Adrenal gland (tissue), 12 donors: ENCODE results near the gene NCKAP5L. TPM values are rescaled to one million over a fixed set of nuclear protein-coding genes. Genes with fewer than 3 reads are reported as not detected.

Experiments used
- DNase-seq, 7 donors: peaks; one replicate each; pipeline ENCODE4 v3.0.0-alpha.2; 2019 to 2020
- H3K27ac ChIP-seq, 5 donors: fragments of 200-600 bp; sonication (generic) in 4 of 5; 1 replicate in 3 of 5; 2 replicates in 2 of 5; pipeline versions ENCODE4 v1.5.1 to v1.8.0; 2016 to 2020; ENCODE audit warnings: mild to moderate bottlenecking in 1 of 5
- H3K27me3 ChIP-seq: fragments of 200-600 bp; 2 replicates; pipeline ENCODE4 v1.8.0; 2021
- H3K36me3 ChIP-seq, 2 donors: fragments of 200-600 bp; replicated peaks in 1 of 2; 1 replicate in 1 of 2; 2 replicates in 1 of 2; pipeline versions ENCODE4 v1.5.1 to v1.8.0; 2018 to 2022
- H3K4me1 ChIP-seq, 2 donors: fragments of 200-600 bp; replicated peaks in 1 of 2; 1 replicate in 1 of 2; 2 replicates in 1 of 2; pipeline versions ENCODE4 v1.5.1 to v1.8.0; 2018 to 2021
- H3K4me3 ChIP-seq, 4 donors: fragments of 200-600 bp; sonication (generic) in 3 of 4; one replicate each; pipeline ENCODE4 v1.5.1; 2016 to 2018
- H3K9me3 ChIP-seq, 3 donors: fragments of 200-600 bp; sonication (generic) in 1 of 3; replicated peaks in 1 of 3; 1 replicate in 2 of 3; 2 replicates in 1 of 3; pipeline versions ENCODE4 v1.5.1 to v1.8.0; 2016 to 2021
- POLR2A ChIP-seq, 2 donors: fragments of 450-650 bp; IDR thresholded peaks; one replicate each; pipeline ENCODE4 v1.6.1; 2017; ENCODE audit warnings: antibody characterized with exemption in 2 of 2, mild to moderate bottlenecking in 2 of 2, moderate library complexity in 1 of 2
- WGBS, 4 donors: extraction: QIAGEN DNeasy Blood & Tissue Kit in 2 of 4; methylation state at CpG; one replicate each; pipeline versions ENCODE4 v1.1.5 to v1.1.7; 2013 to 2017; 5-methylcytosine and 5-hydroxymethylcytosine counted together
- intact Hi-C, 2 donors: fragments of 100-400 bp; cut with DNase I; formaldehyde crosslinking; loops; one replicate each; pipeline versions ENCODE4 v1.14.1 to v1.15.0; 2022 to 2023
- polyA plus RNA-seq, 3 donors: library from polyadenylated mRNA; stranded (reverse); fragments of 200-250 nt in 2 of 3; fragments of 350-450 nt in 1 of 3; fragmentation: Illumina TruSeq in 1 of 3; extraction: RNeasy Lipid Tissue Mini Kit (QIAGEN cat#74804) in 1 of 3; gene quantifications; one replicate each; pipeline ENCODE4 v1.2.3, GENCODE V29; 2013 to 2014
- total RNA-seq, 9 donors: library from RNA; depleted of rRNA in 4 of 9; stranded (reverse); fragments of >200 nt in 4 of 9; fragments of 120-200 nt in 1 of 9; fragmentation: NEBNext Ultra II Directional in 1 of 9; extraction: Animal tissue kit (Norgen Biotek cat#: 25700) in 1 of 9; gene quantifications; one replicate each; pipeline versions ENCODE4 v1.1.0 to v1.2.4, GENCODE V29; 2013 to 2023
- TF ChIP-seq, protein P1 (sequence below), 6 experiments: fragments of 450-650 bp in 4 of 6; fragments of 200-600 bp in 2 of 6; sonication (generic) in 1 of 6; IDR thresholded peaks; 1 replicate in 5 of 6; 2 replicates in 1 of 6; pipeline versions ENCODE4 v1.5.1 to v1.8.0; 2016 to 2021; ENCODE audit warnings: antibody characterized with exemption in 6 of 6, mild to moderate bottlenecking in 2 of 6, moderate library complexity in 1 of 6
- donor health status: healthy with polysubstance abuse.
- donor health status: Bipolar disorder and iron deficiency.
- donor health status: DM: yes; HTN: yes; CAD: no.
- donor health status: DM: no; HTN: no; CAD: no.
- donor health status: DM: no; HTN: no; CAD: no.
- donor health status: DM: yes; HTN: yes; CAD: no.

Gene NCKAP5L
- total and polyA plus RNA-seq, 12 donors, result 5.5 to 143 (median 38.4) TPM

DNA sequence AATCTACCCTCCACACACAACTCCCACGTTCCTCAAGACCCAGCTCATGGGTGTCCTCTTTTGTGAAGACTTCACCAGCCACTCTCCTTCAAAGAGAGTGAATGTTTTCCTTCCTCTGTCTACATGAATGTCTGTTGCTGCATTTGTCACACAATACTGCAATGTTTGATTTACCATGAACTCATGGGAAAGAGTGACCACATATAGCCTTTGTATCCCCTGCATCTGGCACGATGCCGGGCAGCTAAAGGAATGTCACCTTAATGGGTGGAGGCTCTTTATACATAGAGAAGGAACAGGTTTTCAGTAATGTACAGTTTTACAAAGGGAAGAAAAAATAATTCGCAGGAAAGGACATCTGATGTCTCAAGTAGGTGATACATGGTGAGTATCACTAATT is 26.8 kb upstream of the NCKAP5L start:
- Histone ChIP-seq H3K27me3 (no peaks in the 10 kb centered on the region), H3K27ac (no peak overlapping the region), H3K4me1 (no peaks in the 10 kb centered on the region), H3K9me3 (no peaks in the 10 kb centered on the region), H3K4me3 (no peak overlapping the region), H3K36me3 (no peaks in the 10 kb centered on the region)
- WGBS, 4 donors, result 89 to 97% (median 94%) methylated on average over 4 of the region's 4 CpGs
- TF ChIP-seq, protein P1, sequence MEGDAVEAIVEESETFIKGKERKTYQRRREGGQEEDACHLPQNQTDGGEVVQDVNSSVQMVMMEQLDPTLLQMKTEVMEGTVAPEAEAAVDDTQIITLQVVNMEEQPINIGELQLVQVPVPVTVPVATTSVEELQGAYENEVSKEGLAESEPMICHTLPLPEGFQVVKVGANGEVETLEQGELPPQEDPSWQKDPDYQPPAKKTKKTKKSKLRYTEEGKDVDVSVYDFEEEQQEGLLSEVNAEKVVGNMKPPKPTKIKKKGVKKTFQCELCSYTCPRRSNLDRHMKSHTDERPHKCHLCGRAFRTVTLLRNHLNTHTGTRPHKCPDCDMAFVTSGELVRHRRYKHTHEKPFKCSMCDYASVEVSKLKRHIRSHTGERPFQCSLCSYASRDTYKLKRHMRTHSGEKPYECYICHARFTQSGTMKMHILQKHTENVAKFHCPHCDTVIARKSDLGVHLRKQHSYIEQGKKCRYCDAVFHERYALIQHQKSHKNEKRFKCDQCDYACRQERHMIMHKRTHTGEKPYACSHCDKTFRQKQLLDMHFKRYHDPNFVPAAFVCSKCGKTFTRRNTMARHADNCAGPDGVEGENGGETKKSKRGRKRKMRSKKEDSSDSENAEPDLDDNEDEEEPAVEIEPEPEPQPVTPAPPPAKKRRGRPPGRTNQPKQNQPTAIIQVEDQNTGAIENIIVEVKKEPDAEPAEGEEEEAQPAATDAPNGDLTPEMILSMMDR (IDR thresholded peaks at IDR 0.05), result no peak
- intact Hi-C loops, result no loop called here
- DNase-seq, result no peak

- Histone ChIP-seq H3K27me3 (no peaks in the 10 kb centered on the region), H3K4me1 (no peaks in the 10 kb centered on the region), H3K4me3 (no peak overlapping the region), H3K9me3 (no peaks in the 10 kb centered on the region), H3K36me3 (no peaks in the 10 kb centered on the region), H3K27ac (no peak overlapping the region)
- WGBS, 4 donors, result 80 to 86% (median 84%) methylated on average over 2 of the region's 2 CpGs
- intact Hi-C loops, result no loop called here
- TF ChIP-seq POLR2A (IDR thresholded peaks at IDR 0.05), result no peak
- TF ChIP-seq, protein P1 (IDR thresholded peaks at IDR 0.05), result no peak
- DNase-seq, result no peak
Measured at GRCh38 chr12:49853671-49854070, 25.5 kb upstream of the NCKAP5L start.

GRCh38 chr12:49847161-49847560 is 18.9 kb upstream of the NCKAP5L start:
- Histone ChIP-seq H3K4me1 (peaks cover 8 to 14% of the 10 kb centered on the region in 2 donors), H3K27me3 (no peaks in the 10 kb centered on the region), H3K36me3 (no peaks in the 10 kb centered on the region), H3K9me3 (no peaks in the 10 kb centered on the region), H3K27ac (no peak overlapping the region), H3K4me3 (no peak overlapping the region)
- no peak for DNase-seq
- no peak for TF ChIP-seq POLR2A (IDR thresholded peaks at IDR 0.05)
- TF ChIP-seq, protein P1 (IDR thresholded peaks at IDR 0.05), result no peak
- 40 to 65% (median 45%) methylated on average over 2 of the region's 2 CpGs for WGBS, 4 donors
- intact Hi-C loops, result loop anchor here in 1 of 2 donors (10.0 kb wide), 1 partner anchor 72 kb away; no protein-coding TSS in a partner anchor

DNA sequence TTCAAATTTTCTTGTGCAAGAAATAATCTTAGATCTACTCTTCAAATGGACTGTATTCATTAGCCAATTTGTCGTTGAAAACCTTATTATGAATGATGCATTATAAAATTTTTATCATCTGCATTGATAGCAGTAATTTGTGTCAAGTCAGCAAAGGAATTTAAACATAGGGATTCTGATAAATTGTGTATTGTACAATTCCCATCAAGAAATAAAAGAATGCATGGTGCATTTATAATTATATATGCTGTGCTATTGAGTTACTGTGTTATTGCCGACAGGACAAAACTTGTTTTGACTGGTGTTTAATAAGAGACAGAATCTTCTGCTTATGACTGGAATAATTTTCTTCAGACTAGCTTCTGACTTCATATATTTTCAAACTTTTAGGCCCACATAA is 17.8 kb upstream of the NCKAP5L start:
- Histone ChIP-seq H3K4me3 (no peak overlapping the region), H3K27me3 (no peaks in the 10 kb centered on the region), H3K4me1 (peaks cover 8 to 23% of the 10 kb centered on the region in 2 donors), H3K27ac (no peak overlapping the region), H3K36me3 (no peaks in the 10 kb centered on the region), H3K9me3 (no peaks in the 10 kb centered on the region)
- TF ChIP-seq, protein P1 (IDR thresholded peaks at IDR 0.05), result no peak
- no peak for TF ChIP-seq POLR2A (IDR thresholded peaks at IDR 0.05)
- DNase-seq, result no peak
- intact Hi-C loops, result loop anchor here in 1 of 2 donors (10.0 kb wide), 1 partner anchor 71 kb away; no protein-coding TSS in a partner anchor
- WGBS, 4 donors, result 78 to 85% (median 81%) methylated on average over 2 of the region's 2 CpGs
